K562 (cell line): ENCODE data around the gene MMP12.

Experiments
- CAMTA2 ChIP-seq: fragments of 250-450 bp; sonication (Bioruptor Pico); conservative IDR thresholded peaks from 2 replicates; pipeline ENCODE4 v1.5.1; 2022
- CHD1 ChIP-seq: fragments of 200-600 bp; sonication (generic); IDR thresholded peaks from one replicate; pipeline ENCODE4 v1.6.1; 2012; ENCODE audit warnings: mild to moderate bottlenecking, moderate library complexity, low read length, inconsistent platforms
- NCOA2 ChIP-seq, 2 experiments: fragments of 450-650 bp; IDR thresholded peaks; 2 replicates each; pipeline ENCODE4 v1.6.1; 2018; ENCODE audit warnings: mild to moderate bottlenecking in 2 of 2, moderate library complexity in 1 of 2; ENCODE audit not compliant: partially characterized antibody in 2 of 2
- POLR2A ChIP-seq: fragments of 450-650 bp; conservative IDR thresholded peaks from 2 replicates; pipeline ENCODE4 v1.6.1; 2016
- POLR2G ChIP-seq: fragments of 200-400 bp; formaldehyde crosslinking; IDR thresholded peaks from 2 replicates; pipeline ENCODE4 v1.6.1; 2017; ENCODE audit warnings: low read depth, mild to moderate bottlenecking, antibody characterized with exemption, low read length, moderate library complexity
- TF ChIP-seq, protein P1 (sequence below), 2 experiments: IDR thresholded peaks; 2 replicates each; pipeline ENCODE4 v1.6.1; 2012; ENCODE audit warnings: improper control_type of control experiment in 2 of 2, low read depth in 2 of 2, low read length in 2 of 2, borderline replicate concordance in 1 of 2

- TF ChIP-seq, protein P1, sequence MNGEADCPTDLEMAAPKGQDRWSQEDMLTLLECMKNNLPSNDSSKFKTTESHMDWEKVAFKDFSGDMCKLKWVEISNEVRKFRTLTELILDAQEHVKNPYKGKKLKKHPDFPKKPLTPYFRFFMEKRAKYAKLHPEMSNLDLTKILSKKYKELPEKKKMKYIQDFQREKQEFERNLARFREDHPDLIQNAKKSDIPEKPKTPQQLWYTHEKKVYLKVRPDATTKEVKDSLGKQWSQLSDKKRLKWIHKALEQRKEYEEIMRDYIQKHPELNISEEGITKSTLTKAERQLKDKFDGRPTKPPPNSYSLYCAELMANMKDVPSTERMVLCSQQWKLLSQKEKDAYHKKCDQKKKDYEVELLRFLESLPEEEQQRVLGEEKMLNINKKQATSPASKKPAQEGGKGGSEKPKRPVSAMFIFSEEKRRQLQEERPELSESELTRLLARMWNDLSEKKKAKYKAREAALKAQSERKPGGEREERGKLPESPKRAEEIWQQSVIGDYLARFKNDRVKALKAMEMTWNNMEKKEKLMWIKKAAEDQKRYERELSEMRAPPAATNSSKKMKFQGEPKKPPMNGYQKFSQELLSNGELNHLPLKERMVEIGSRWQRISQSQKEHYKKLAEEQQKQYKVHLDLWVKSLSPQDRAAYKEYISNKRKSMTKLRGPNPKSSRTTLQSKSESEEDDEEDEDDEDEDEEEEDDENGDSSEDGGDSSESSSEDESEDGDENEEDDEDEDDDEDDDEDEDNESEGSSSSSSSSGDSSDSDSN (IDR thresholded peaks at IDR 0.05; ENCODE audit: borderline replicate concordance in 1 of 2, low read depth in 2 of 2, low read length in 2 of 2): no peak
- TF ChIP-seq NCOA2 (IDR thresholded peaks at IDR 0.05; ENCODE audit: partially characterized antibody in 2 of 2) (no peak), CAMTA2 (CRISPR knock-in tag) (no peak), POLR2A (no peak), POLR2G (no peak), CHD1 (no peak)
These were observed 21.7 kb downstream of the MMP12 start for GRCh38 chr11:102853055-102853454.
